ENCODE data around the gene STXBP6.

DNA sequence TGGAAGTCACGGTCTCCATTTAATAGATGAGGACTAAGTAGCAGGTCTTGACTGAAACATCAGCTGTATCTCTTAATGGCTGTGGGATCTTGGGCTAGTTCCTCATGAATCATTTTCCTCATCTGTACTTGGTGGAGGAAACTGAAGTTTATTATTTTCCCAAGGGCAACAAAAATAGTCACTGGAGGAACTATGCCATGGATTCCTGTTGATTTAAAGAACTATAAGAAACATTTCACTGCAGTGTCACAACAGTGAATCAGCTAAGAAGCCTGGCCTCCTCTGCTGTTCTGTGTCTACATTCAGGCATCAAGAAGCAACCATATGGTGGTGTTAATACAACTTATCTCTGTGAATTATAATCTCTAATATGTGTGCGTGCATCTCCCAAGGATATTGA lies 200.5 kb downstream of the STXBP6 start:
- TF ChIP-seq EZH2 (IDR thresholded peaks at IDR 0.05) (no peak), POLR2AphosphoS5 (IDR thresholded peaks at IDR 0.05; ENCODE audit: borderline replicate concordance, low read depth, low read length) (no peak), FOXP2 (optimal IDR thresholded peaks at IDR 0.05; ENCODE audit: control extremely low read depth, extremely low read length, insufficient read depth) (no peak)
